SK-N-SH treated with all-trans-retinoic acid at 6 μM for 48 hours (cell line): ENCODE measurements around the gene DHX40.
"Not testable (repeated sequence)": the region's sequence is repeated elsewhere in the genome, so short reads cannot be mapped to it uniquely, and the experiment has no call there.

Experiments
- ATAC-seq: fragments of 200-7000 bp; cut with Tn5 transposase; 3 replicates; pipeline ENCODE4 v1.9.1; 2020; ENCODE audit warnings: mild to moderate bottlenecking, moderate library complexity
- ARNTL ChIP-seq: fragments of 450-650 bp; formaldehyde crosslinking; IDR thresholded peaks from 2 replicates; pipeline ENCODE4 v1.5.0; 2020; ENCODE audit warnings: low read depth, mild to moderate bottlenecking, moderate library complexity, borderline replicate concordance
- BACH2 ChIP-seq: fragments of 250-450 bp; sonication (Bioruptor Pico); IDR thresholded peaks from 2 replicates; pipeline ENCODE4 v1.9.0; 2021; ENCODE audit warnings: mild to moderate bottlenecking, borderline replicate concordance
- CSDC2 ChIP-seq: fragments of 250-450 bp; sonication (Bioruptor Pico); IDR thresholded peaks from 2 replicates; pipeline ENCODE4 v1.5.0; 2020; ENCODE audit warnings: mild to moderate bottlenecking, moderate library complexity
- ESRRG ChIP-seq: fragments of 250-450 bp; sonication (Bioruptor Pico); IDR thresholded peaks from 2 replicates; pipeline ENCODE4 v1.6.1; 2021; ENCODE audit warnings: mild to moderate bottlenecking
- GLIS3 ChIP-seq: fragments of 250-450 bp; sonication (Bioruptor Pico); IDR thresholded peaks from 2 replicates; pipeline ENCODE4 v1.5.0; 2020; ENCODE audit warnings: mild to moderate bottlenecking, moderate library complexity
- ISL1 ChIP-seq: fragments of 250-450 bp; sonication (Bioruptor Pico); IDR thresholded peaks from 2 replicates; pipeline ENCODE4 v2.1.2; 2022; ENCODE audit warnings: mild to moderate bottlenecking, moderate library complexity
- OSR1 ChIP-seq: fragments of 250-450 bp; sonication (Bioruptor Pico); IDR thresholded peaks from 2 replicates; pipeline ENCODE4 v1.8.0; 2022; ENCODE audit warnings: moderate library complexity, mild to moderate bottlenecking, inconsistent platforms
- PPARA ChIP-seq: fragments of 250-450 bp; sonication (Bioruptor Pico); IDR thresholded peaks from 2 replicates; pipeline ENCODE4 v1.5.0; 2020; ENCODE audit warnings: mild to moderate bottlenecking, borderline replicate concordance
- RARB ChIP-seq: fragments of 250-450 bp; sonication (Bioruptor Pico); IDR thresholded peaks from 2 replicates; pipeline ENCODE4 v1.8.0; 2021; ENCODE audit warnings: mild to moderate bottlenecking, moderate library complexity
- SNAI2 ChIP-seq: fragments of 250-450 bp; sonication (Bioruptor Pico); IDR thresholded peaks from 2 replicates; pipeline ENCODE4 v1.5.0; 2020; ENCODE audit warnings: mild to moderate bottlenecking, moderate library complexity
- TCF4 ChIP-seq: fragments of 250-450 bp; sonication (Bioruptor Pico); IDR thresholded peaks from 2 replicates; pipeline ENCODE4 v1.8.0; 2021; ENCODE audit warnings: mild to moderate bottlenecking, moderate library complexity, borderline replicate concordance
- TOX ChIP-seq: fragments of 250-450 bp; sonication (Bioruptor Pico); IDR thresholded peaks from 2 replicates; pipeline ENCODE4 v1.8.0; 2021; ENCODE audit warnings: mild to moderate bottlenecking, moderate library complexity, borderline replicate concordance
- ZFP3 ChIP-seq: fragments of 250-450 bp; sonication (Bioruptor Pico); IDR thresholded peaks from 2 replicates; pipeline ENCODE4 v1.5.0; 2020; ENCODE audit warnings: mild to moderate bottlenecking, moderate library complexity
- ZFP30 ChIP-seq: fragments of 450-650 bp; formaldehyde crosslinking; IDR thresholded peaks from 2 replicates; pipeline ENCODE4 v1.5.0; 2022; ENCODE audit warnings: mild to moderate bottlenecking, moderate library complexity
- ZNF565 ChIP-seq: fragments of 450-650 bp; formaldehyde crosslinking; conservative IDR thresholded peaks from 2 replicates; pipeline ENCODE4 v1.5.0; 2020; ENCODE audit warnings: low read depth, mild to moderate bottlenecking, moderate library complexity
- ZNF70 ChIP-seq: fragments of 450-650 bp; formaldehyde crosslinking; IDR thresholded peaks from 2 replicates; pipeline ENCODE4 v1.5.0; 2020; ENCODE audit warnings: mild to moderate bottlenecking, moderate library complexity
- TF ChIP-seq, protein P1 (sequence below): fragments of 250-450 bp; sonication (Bioruptor Pico); IDR thresholded peaks from 2 replicates; pipeline ENCODE4 v1.5.1; 2020; ENCODE audit warnings: low read depth, mild to moderate bottlenecking, moderate library complexity
- TF ChIP-seq, protein P2 (sequence below): fragments of 250-450 bp; sonication (Bioruptor Pico); IDR thresholded peaks from 2 replicates; pipeline ENCODE4 v1.8.0; 2020; ENCODE audit warnings: mild to moderate bottlenecking, moderate library complexity, borderline replicate concordance
- TF ChIP-seq, protein P3 (sequence below): fragments of 250-450 bp; sonication (Bioruptor Pico); IDR thresholded peaks from 2 replicates; pipeline ENCODE4 v1.5.0; 2020; ENCODE audit warnings: mild to moderate bottlenecking, moderate library complexity
- TF ChIP-seq, protein P4 (sequence below): fragments of 250-450 bp; sonication (Bioruptor Pico); IDR thresholded peaks from 2 replicates; pipeline ENCODE4 v1.8.0; 2021; ENCODE audit warnings: low read depth, mild to moderate bottlenecking, moderate library complexity, borderline replicate concordance

The DHX40 gene

DNA sequence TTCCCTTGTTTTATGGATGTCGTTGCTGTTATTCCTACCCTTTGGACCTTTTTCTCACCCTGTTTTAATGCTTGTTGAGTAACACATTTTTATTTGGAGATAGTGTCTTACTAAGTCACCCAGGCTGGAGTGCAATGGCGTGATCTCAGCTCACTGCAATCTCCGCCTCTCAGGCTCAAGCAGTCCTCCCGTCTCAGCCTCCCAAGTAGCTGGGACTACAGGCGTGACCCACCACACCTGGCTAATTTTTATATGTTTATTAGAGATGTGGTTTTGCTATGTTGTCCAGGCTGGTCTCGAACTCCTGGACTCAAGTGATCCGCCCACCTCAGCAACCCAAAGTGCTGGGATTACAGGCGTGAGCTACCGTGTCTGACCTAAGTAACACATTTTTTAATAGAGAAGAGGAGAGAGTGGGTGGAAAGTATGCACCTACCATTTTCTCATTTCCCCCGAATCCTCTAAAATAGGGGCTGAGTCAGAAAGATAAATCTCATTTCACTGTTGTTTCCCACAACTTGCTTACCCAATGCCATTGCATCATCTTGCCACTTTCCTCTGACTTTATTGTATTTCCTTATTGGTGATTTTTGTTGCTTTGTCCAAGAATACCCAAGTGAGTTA lies 7.0 kb downstream of the DHX40 start:
- ATAC-seq = no peak

DNA sequence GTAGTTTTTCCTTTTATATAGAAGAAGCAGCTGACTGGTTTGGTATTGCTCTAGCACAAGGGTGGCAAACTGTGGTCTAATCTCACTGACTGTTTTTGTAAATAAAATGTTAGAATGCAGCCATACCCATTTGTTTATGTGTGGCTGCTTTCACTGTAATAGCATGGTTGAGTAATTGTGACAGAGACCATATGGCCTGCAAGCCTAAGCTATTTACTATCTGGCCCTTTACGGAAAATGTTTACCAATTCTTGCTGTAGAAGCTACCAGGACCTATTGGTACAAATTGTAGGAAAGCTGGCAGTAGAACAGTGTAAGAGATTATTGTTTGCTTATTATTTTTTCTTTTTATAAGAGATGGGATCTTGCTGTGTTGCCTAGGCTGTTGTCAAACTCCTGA lies 18.8 kb downstream of the DHX40 start:
- ATAC-seq = not testable (repeated sequence)

More for the DNA sequence above, 7.0 kb downstream of the DHX40 start:
- TF ChIP-seq, protein P1, sequence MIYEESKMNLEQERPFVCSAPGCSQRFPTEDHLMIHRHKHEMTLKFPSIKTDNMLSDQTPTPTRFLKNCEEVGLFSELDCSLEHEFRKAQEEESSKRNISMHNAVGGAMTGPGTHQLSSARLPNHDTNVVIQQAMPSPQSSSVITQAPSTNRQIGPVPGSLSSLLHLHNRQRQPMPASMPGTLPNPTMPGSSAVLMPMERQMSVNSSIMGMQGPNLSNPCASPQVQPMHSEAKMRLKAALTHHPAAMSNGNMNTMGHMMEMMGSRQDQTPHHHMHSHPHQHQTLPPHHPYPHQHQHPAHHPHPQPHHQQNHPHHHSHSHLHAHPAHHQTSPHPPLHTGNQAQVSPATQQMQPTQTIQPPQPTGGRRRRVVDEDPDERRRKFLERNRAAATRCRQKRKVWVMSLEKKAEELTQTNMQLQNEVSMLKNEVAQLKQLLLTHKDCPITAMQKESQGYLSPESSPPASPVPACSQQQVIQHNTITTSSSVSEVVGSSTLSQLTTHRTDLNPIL = no peak
- TF ChIP-seq ISL1 (CRISPR knock-in tag) (no peak), GLIS3 (CRISPR knock-in tag) (no peak), ZFP30 (no peak), RARB (CRISPR knock-in tag) (no peak), BACH2 (no peak), OSR1 (CRISPR knock-in tag) (no peak), CSDC2 (CRISPR knock-in tag) (no peak), TOX (CRISPR knock-in tag) (no peak), ZNF565 (CRISPR knock-in tag) (no peak), TCF4 (CRISPR knock-in tag) (no peak), ARNTL (no peak), ZFP3 (CRISPR knock-in tag) (no peak), PPARA (CRISPR knock-in tag) (no peak), SNAI2 (CRISPR knock-in tag) (no peak), ESRRG (CRISPR knock-in tag) (no peak)
- TF ChIP-seq, protein P2, sequence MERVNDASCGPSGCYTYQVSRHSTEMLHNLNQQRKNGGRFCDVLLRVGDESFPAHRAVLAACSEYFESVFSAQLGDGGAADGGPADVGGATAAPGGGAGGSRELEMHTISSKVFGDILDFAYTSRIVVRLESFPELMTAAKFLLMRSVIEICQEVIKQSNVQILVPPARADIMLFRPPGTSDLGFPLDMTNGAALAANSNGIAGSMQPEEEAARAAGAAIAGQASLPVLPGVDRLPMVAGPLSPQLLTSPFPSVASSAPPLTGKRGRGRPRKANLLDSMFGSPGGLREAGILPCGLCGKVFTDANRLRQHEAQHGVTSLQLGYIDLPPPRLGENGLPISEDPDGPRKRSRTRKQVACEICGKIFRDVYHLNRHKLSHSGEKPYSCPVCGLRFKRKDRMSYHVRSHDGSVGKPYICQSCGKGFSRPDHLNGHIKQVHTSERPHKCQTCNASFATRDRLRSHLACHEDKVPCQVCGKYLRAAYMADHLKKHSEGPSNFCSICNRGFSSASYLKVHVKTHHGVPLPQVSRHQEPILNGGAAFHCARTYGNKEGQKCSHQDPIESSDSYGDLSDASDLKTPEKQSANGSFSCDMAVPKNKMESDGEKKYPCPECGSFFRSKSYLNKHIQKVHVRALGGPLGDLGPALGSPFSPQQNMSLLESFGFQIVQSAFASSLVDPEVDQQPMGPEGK (CRISPR knock-in tag) = no peak
- TF ChIP-seq, protein P3, sequence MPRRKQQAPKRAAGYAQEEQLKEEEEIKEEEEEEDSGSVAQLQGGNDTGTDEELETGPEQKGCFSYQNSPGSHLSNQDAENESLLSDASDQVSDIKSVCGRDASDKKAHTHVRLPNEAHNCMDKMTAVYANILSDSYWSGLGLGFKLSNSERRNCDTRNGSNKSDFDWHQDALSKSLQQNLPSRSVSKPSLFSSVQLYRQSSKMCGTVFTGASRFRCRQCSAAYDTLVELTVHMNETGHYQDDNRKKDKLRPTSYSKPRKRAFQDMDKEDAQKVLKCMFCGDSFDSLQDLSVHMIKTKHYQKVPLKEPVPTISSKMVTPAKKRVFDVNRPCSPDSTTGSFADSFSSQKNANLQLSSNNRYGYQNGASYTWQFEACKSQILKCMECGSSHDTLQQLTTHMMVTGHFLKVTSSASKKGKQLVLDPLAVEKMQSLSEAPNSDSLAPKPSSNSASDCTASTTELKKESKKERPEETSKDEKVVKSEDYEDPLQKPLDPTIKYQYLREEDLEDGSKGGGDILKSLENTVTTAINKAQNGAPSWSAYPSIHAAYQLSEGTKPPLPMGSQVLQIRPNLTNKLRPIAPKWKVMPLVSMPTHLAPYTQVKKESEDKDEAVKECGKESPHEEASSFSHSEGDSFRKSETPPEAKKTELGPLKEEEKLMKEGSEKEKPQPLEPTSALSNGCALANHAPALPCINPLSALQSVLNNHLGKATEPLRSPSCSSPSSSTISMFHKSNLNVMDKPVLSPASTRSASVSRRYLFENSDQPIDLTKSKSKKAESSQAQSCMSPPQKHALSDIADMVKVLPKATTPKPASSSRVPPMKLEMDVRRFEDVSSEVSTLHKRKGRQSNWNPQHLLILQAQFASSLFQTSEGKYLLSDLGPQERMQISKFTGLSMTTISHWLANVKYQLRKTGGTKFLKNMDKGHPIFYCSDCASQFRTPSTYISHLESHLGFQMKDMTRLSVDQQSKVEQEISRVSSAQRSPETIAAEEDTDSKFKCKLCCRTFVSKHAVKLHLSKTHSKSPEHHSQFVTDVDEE (CRISPR knock-in tag) = no peak

DNA sequence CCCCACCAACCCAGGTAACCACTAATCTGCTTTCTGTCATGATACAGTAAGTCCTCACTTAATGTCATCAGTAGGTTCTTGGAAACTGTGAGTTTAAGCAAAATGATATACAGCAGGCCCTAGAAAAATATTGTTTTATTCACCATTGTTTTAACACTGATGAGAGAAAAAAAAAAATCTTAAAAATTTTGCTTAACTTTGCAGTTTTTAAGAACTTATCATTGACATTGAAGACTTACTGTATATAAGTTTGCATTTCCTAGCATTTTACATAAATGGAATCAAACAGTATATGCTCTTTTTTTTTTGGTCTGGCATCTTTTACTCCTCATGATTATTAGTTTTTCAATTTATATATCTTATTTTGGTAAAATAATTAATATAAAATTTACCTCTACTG lies 34.8 kb downstream of the DHX40 start:
- no peak for ATAC-seq

More for the DNA sequence above, 34.8 kb downstream of the DHX40 start:
- no peak for TF ChIP-seq TCF4 (CRISPR knock-in tag)
- TF ChIP-seq, protein P4, sequence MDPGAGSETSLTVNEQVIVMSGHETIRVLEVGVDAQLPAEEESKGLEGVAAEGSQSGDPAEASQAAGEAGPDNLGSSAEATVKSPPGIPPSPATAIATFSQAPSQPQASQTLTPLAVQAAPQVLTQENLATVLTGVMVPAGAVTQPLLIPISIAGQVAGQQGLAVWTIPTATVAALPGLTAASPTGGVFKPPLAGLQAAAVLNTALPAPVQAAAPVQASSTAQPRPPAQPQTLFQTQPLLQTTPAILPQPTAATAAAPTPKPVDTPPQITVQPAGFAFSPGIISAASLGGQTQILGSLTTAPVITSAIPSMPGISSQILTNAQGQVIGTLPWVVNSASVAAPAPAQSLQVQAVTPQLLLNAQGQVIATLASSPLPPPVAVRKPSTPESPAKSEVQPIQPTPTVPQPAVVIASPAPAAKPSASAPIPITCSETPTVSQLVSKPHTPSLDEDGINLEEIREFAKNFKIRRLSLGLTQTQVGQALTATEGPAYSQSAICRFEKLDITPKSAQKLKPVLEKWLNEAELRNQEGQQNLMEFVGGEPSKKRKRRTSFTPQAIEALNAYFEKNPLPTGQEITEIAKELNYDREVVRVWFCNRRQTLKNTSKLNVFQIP = no peak
- TF ChIP-seq, protein P3 (CRISPR knock-in tag) = no peak
- no peak for TF ChIP-seq ZNF70
- no peak for TF ChIP-seq GLIS3 (CRISPR knock-in tag)
- no peak for TF ChIP-seq CSDC2 (CRISPR knock-in tag)
- no peak for TF ChIP-seq ZFP30
- TF ChIP-seq, protein P2 (CRISPR knock-in tag) = no peak
- no peak for TF ChIP-seq BACH2
- TF ChIP-seq ZFP3 (CRISPR knock-in tag) = no peak
- TF ChIP-seq RARB (CRISPR knock-in tag) = no peak
